HUES6 (cell line): Measurements from ENCODE around the gene ATP11A.
A peak's percentile ranks its signal among the peaks of the same experiment; 100 is the strongest.
"Not testable (repeated sequence)": the region's sequence is repeated elsewhere in the genome, so short reads cannot be mapped to it uniquely, and the experiment has no call there.

Experiments
- H3K27ac ChIP-seq: 2 replicates; pipeline ENCODE4 v1.7.0; 2013; ENCODE audit warnings: low read depth, mild to moderate bottlenecking, low read length, inconsistent platforms
- H3K27me3 ChIP-seq: 2 replicates; pipeline ENCODE4 v1.6.1; 2013; ENCODE audit warnings: low read length; ENCODE audit not compliant: control insufficient read depth, insufficient read depth
- H3K36me3 ChIP-seq: 2 replicates; pipeline ENCODE4 v1.6.1; 2013; ENCODE audit warnings: low read length; ENCODE audit not compliant: control insufficient read depth, insufficient read depth
- H3K4me1 ChIP-seq: 2 replicates; pipeline ENCODE4 v1.6.1; 2013; ENCODE audit warnings: low read length; ENCODE audit not compliant: control insufficient read depth, insufficient read depth
- H3K4me3 ChIP-seq: 2 replicates; pipeline ENCODE4 v1.5.1; 2013; ENCODE audit warnings: low read depth, low read length
- H3K9ac ChIP-seq: one replicate; pipeline ENCODE4 v1.6.1; 2013; ENCODE audit warnings: mild to moderate bottlenecking, low read length
- H3K9me3 ChIP-seq: 2 replicates; pipeline ENCODE4 v1.6.1; 2013; ENCODE audit warnings: low read depth, low read length; ENCODE audit not compliant: control insufficient read depth, insufficient read depth

ATP11A gene

DNA sequence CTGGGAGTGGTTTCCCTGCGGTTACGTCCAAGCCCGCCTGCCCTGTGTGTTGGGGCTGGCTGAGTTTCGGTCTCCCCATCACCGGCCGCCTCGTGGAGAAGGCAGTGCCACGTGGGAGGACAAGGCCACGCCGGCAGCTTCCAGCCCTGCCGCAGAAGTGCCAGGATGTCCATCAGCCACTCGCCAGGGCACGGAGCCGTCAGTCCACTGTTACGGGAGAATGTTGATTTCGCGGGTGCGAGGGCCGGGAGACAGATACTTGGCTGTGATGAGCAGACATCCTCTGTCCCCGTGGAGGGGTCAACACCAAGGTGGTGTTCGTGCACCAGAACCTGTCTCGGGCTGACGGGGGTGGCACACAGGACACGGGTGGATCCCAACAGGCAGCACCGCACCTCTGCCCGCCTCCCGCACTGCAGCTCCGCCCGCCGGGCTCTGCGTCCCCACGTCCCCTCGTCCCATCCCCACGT lies 192.8 kb downstream of the ATP11A start:
- no peak overlapping the region for H3K4me3 ChIP-seq
- no peaks in the 10 kb centered on the region for H3K27me3 ChIP-seq
- peaks cover 8% of the 10 kb centered on the region; the same call in 1 of the 2 replicates for H3K4me1 ChIP-seq
- peaks cover 47% of the 10 kb centered on the region for H3K36me3 ChIP-seq
- no peak overlapping the region for H3K27ac ChIP-seq
- no peak overlapping the region for H3K9ac ChIP-seq
- no peaks in the 10 kb centered on the region for H3K9me3 ChIP-seq

- Histone ChIP-seq H3K27me3 (no peaks in the 10 kb centered on the region), H3K4me1 (peaks cover 8% of the 10 kb centered on the region; the same call in 1 of the 2 replicates), H3K4me3 (no peak overlapping the region), H3K9me3 (no peaks in the 10 kb centered on the region), H3K9ac (no peak overlapping the region), H3K36me3 (peaks cover 42% of the 10 kb centered on the region), H3K27ac (no peak overlapping the region)
Measured at GRCh38 chr13:112883241-112883945, 193.6 kb downstream of the ATP11A start.

GRCh38 chr13:112884700-112885099 lies 194.9 kb downstream of the ATP11A start:
- not testable (repeated sequence) for H3K9me3 ChIP-seq

GRCh38 chr13:112885242-112885781 lies 195.5 kb downstream of the ATP11A start:
- no peak overlapping the region for H3K9ac ChIP-seq
- peaks cover 6% of the 10 kb centered on the region; the same call in 1 of the 2 replicates for H3K27me3 ChIP-seq
- peaks cover 27% of the 10 kb centered on the region for H3K36me3 ChIP-seq
- H3K27ac ChIP-seq: no peak overlapping the region
- peaks cover 9% of the 10 kb centered on the region; the same call in 1 of the 2 replicates for H3K4me1 ChIP-seq
- H3K9me3 ChIP-seq: no peaks in the 10 kb centered on the region
- H3K4me3 ChIP-seq: no peak overlapping the region

More at GRCh38 chr13:112884700-112885099, 194.9 kb downstream of the ATP11A start:
- H3K36me3 ChIP-seq: peaks cover 33% of the 10 kb centered on the region
- H3K9ac ChIP-seq, H3K4me1 ChIP-seq, H3K27me3 ChIP-seq, H3K27ac ChIP-seq, H3K4me3 ChIP-seq: not testable (repeated sequence)

GRCh38 chr13:112885782-112886268 lies 196.0 kb downstream of the ATP11A start:
- Histone ChIP-seq H3K9me3 (no peaks in the 10 kb centered on the region), H3K27ac (no peak overlapping the region), H3K36me3 (peaks cover 22% of the 10 kb centered on the region), H3K4me3 (peak overlapping the region; percentile 31; the same call in 1 of the 2 replicates), H3K4me1 (peaks cover 14% of the 10 kb centered on the region), H3K27me3 (peaks cover 11% of the 10 kb centered on the region), H3K9ac (no peak overlapping the region)

DNA sequence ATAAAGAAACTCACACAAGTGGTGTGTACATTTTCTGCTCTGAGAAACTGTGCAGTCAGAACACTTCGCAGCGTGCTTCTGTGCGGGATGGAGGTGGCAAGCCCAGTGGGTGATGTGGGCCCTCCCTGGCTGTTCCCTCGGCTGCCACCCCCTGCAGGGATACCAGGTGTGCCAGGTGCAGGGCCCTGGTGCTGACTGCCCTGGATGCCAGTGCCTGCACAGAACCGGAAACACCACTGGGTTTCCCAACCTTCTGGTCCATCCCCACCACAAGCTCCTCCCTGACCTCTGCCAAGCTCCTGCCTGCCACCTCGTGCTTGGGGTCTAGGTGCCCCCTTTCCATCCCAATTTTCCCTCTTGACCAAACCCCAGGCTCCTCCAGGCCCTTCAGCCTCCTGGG lies 197.3 kb downstream of the ATP11A start:
- Histone ChIP-seq H3K9me3 (no peaks in the 10 kb centered on the region), H3K9ac (no peak overlapping the region), H3K36me3 (peaks cover 12% of the 10 kb centered on the region), H3K27ac (no peak overlapping the region), H3K4me1 (peaks cover 27% of the 10 kb centered on the region), H3K4me3 (no peak overlapping the region), H3K27me3 (peaks cover 24% of the 10 kb centered on the region)

DNA sequence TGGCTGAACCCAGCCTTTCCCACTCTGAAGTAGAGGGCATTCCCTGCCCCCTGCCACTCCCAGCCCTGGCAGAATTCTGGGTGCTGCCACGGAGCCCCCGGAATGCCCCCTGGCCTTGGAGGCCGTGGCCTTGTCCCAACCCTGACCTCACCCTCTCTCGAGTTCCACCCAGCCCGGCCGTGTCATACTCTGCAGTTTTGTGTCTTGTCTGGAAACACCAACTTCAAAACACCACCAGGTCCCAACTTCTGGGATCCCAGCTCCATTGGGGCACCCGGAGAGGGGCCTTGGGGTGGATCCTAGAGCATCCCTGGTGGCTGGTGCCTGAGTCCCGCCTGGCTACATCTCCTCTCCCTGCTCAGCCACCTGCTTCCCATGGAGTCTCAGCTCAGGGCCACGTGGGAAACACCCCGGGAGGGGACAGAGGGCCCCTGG lies 197.7 kb downstream of the ATP11A start:
- no peak overlapping the region for H3K27ac ChIP-seq
- no peak overlapping the region for H3K9ac ChIP-seq
- H3K4me1 ChIP-seq: peaks cover 31% of the 10 kb centered on the region
- H3K36me3 ChIP-seq: peaks cover 8% of the 10 kb centered on the region
- peaks cover 28% of the 10 kb centered on the region for H3K27me3 ChIP-seq
- no peaks in the 10 kb centered on the region for H3K9me3 ChIP-seq
- H3K4me3 ChIP-seq: no peak overlapping the region

- Histone ChIP-seq H3K27me3 (peaks cover 37% of the 10 kb centered on the region), H3K4me3 (no peak overlapping the region), H3K27ac (no peak overlapping the region), H3K4me1 (peaks cover 40% of the 10 kb centered on the region), H3K36me3 (peaks cover 5% of the 10 kb centered on the region), H3K9me3 (no peaks in the 10 kb centered on the region), H3K9ac (no peak overlapping the region)
Measured at GRCh38 chr13:112888238-112889111, 198.6 kb downstream of the ATP11A start.

DNA sequence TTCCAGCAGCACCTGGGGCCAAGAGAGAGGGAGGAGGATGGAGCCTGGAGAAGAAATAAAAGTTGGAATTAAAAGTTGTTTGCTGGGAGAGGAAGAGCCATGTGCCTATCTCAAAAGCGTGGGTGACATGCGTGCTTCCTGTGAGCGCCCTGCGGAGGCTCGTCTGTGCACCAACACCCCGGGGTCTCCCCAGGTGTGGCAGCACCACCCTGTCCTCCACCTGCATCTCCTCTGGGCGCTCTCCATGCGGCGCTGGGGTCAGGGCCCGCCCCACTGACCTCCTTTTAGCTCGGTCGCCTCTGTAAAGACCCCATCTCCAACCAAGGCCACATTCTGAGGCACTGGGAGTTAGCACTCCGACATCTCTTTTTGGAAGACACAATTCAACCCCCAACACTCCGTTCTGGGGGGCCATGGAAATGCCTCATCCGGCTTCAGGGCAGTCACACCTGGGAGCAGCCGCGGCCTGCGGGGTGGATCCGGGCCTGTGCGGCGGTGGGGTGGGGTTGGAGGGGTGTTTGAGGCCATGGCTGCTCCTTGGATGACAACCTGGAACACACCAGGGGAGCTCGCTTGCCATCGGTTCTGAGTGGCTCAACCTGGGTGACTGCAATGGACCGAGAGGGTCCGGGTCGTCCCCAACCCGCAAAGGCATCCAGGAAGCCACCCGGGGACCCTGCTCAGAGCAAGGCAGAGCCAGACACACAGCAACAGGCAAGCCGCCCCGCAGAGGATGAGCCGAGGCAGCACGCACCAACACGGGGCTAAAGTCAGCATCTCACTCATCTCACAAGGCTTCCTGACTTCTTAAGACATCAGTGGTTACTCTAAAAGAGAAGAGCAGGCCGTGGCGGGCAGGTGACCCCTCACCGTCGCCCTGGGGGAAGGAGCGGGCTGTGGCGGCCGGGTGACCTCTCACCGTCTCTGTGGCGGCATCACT lies 199.8 kb downstream of the ATP11A start:
- Histone ChIP-seq H3K9me3 (no peaks in the 10 kb centered on the region), H3K4me1 (peaks cover 44% of the 10 kb centered on the region), H3K4me3 (no peak overlapping the region), H3K36me3 (peaks cover 5% of the 10 kb centered on the region), H3K27ac (no peak overlapping the region), H3K27me3 (peaks cover 40% of the 10 kb centered on the region), H3K9ac (no peak overlapping the region)
